Measurements from ENCODE around the gene PARD3B. TPM values are rescaled to one million over a fixed set of nuclear protein-coding genes. Genes with fewer than 3 reads are reported as not detected.

Gene PARD3B
- total RNA-seq, 1 donor from 2014 or later, result 6.8 TPM

GRCh38 chr2:205273148-205273547, 727.9 kb downstream of the PARD3B start:
- DNase-seq, result no peak
- ATAC-seq (ENCODE audit: poor library complexity), result no peak
- intact Hi-C loops (cut with DNase I), result no loop called here

- DNase-seq, result no peak
- no peak for ATAC-seq (ENCODE audit: poor library complexity)
- intact Hi-C loops (cut with DNase I), result no loop called here
Measured at GRCh38 chr2:205273627-205274026, 728.4 kb downstream of the PARD3B start.

GRCh38 chr2:205274801-205275200, 729.5 kb downstream of the PARD3B start:
- DNase-seq (no peak), ATAC-seq (ENCODE audit: poor library complexity) (no peak)
- intact Hi-C loops (cut with DNase I), result no loop called here

- DNase-seq (no peak), ATAC-seq (ENCODE audit: poor library complexity) (no peak)
- intact Hi-C loops (cut with DNase I), result no loop called here
Measured at GRCh38 chr2:205276116-205276777, 731.0 kb downstream of the PARD3B start.

- DNase-seq (no peak), ATAC-seq (ENCODE audit: poor library complexity) (no peak)
- intact Hi-C loops (cut with DNase I), result no loop called here
Measured at GRCh38 chr2:205280596-205281236, 735.4 kb downstream of the PARD3B start.

GRCh38 chr2:205283736-205284270, 738.5 kb downstream of the PARD3B start:
- intact Hi-C loops (cut with DNase I), result no loop called here
- no peak for ATAC-seq (ENCODE audit: poor library complexity)
- DNase-seq, result no peak

- intact Hi-C loops (cut with DNase I), result no loop called here
Measured at GRCh38 chr2:205284334-205284733, 739.1 kb downstream of the PARD3B start.

GRCh38 chr2:205287316-205287715, 742.0 kb downstream of the PARD3B start:
- ATAC-seq (ENCODE audit: poor library complexity) (no peak), DNase-seq (no peak)
- intact Hi-C loops (cut with DNase I), result no loop called here

More at GRCh38 chr2:205284334-205284733, 739.1 kb downstream of the PARD3B start:
- DNase-seq (no peak), ATAC-seq (ENCODE audit: poor library complexity) (no peak)

GRCh38 chr2:205288686-205289085, 743.4 kb downstream of the PARD3B start:
- DNase-seq (no peak), ATAC-seq (ENCODE audit: poor library complexity) (no peak)
- intact Hi-C loops (cut with DNase I), result no loop called here

GRCh38 chr2:205290299-205290698, 745.0 kb downstream of the PARD3B start:
- ATAC-seq (ENCODE audit: poor library complexity) (no peak), DNase-seq (no peak)
- intact Hi-C loops (cut with DNase I), result no loop called here

- no peak for ATAC-seq (ENCODE audit: poor library complexity)
- no peak for DNase-seq
- intact Hi-C loops (cut with DNase I), result no loop called here
Measured at GRCh38 chr2:205292665-205293295, 747.5 kb downstream of the PARD3B start.

GRCh38 chr2:205293559-205293958, 748.3 kb downstream of the PARD3B start:
- no peak for DNase-seq
- no peak for ATAC-seq (ENCODE audit: poor library complexity)
- intact Hi-C loops (cut with DNase I), result no loop called here

GRCh38 chr2:205296959-205297358, 751.7 kb downstream of the PARD3B start:
- ATAC-seq (ENCODE audit: poor library complexity) (no peak), DNase-seq (no peak)
- intact Hi-C loops (cut with DNase I), result no loop called here

GRCh38 chr2:205297368-205297767, 752.1 kb downstream of the PARD3B start:
- intact Hi-C loops (cut with DNase I), result no loop called here
- ATAC-seq (ENCODE audit: poor library complexity), result no peak
- DNase-seq, result no peak

GRCh38 chr2:205297846-205298245, 752.6 kb downstream of the PARD3B start:
- intact Hi-C loops (cut with DNase I), result no loop called here
- ATAC-seq (ENCODE audit: poor library complexity) (no peak), DNase-seq (no peak)

GRCh38 chr2:205311201-205311600, 765.9 kb downstream of the PARD3B start:
- DNase-seq (no peak), ATAC-seq (ENCODE audit: poor library complexity) (no peak)
- intact Hi-C loops (cut with DNase I), result no loop called here

- ATAC-seq (ENCODE audit: poor library complexity), result no peak
- no peak for DNase-seq
- intact Hi-C loops (cut with DNase I), result no loop called here
Measured at GRCh38 chr2:205321231-205321630, 776.0 kb downstream of the PARD3B start.

GRCh38 chr2:205323929-205324328, 778.7 kb downstream of the PARD3B start:
- no peak for DNase-seq
- no peak for ATAC-seq (ENCODE audit: poor library complexity)
- intact Hi-C loops (cut with DNase I), result no loop called here

GRCh38 chr2:205324355-205324754, 779.1 kb downstream of the PARD3B start:
- ATAC-seq (ENCODE audit: poor library complexity) (no peak), DNase-seq (no peak)
- intact Hi-C loops (cut with DNase I), result no loop called here

- no peak for DNase-seq
- intact Hi-C loops (cut with DNase I), result loop anchor here (10.0 kb wide), 1 partner anchor 241 kb away; no protein-coding TSS in a partner anchor
- no peak for ATAC-seq (ENCODE audit: poor library complexity)
Measured at GRCh38 chr2:205333351-205333750, 788.1 kb downstream of the PARD3B start.
